IMR-90 (cell line): ENCODE results near the gene DNAJB9. TPM values are rescaled to one million over a fixed set of nuclear protein-coding genes. Genes with fewer than 3 reads are reported as not detected.

Source experiments
- ATAC-seq: fragments of 200-7000 bp; cut with Tn5 transposase; 2 replicates; pipeline ENCODE4 v1.9.1; 2020; ENCODE audit warnings: low read depth, mild to moderate bottlenecking, moderate library complexity
- BruUV-seq: library from RNA; stranded (reverse); fragments of 400-500 nt; replicated peaks from 2 replicates; lab custom pipeline; 2021; lab: Mats Ljungman, UMichigan
- CTCF ChIA-PET: fragments of 300-600 bp; formaldehyde crosslinking; extraction: SDS; loops from one replicate; lab custom pipeline; 2021; ENCODE audit warnings: antibody characterized with exemption; lab: Yijun Ruan, JAX
- POLR2A ChIA-PET: fragments of 300-600 bp; sonication (Branson Sonifier 250); formaldehyde crosslinking; loops from one replicate; lab custom pipeline; 2022; ENCODE audit warnings: antibody characterized with exemption; ENCODE audit not compliant: unreplicated experiment; lab: Charles Lee
- DNase-seq: peaks from one replicate; pipeline ENCODE4 v3.0.0; 2013
- H2AFZ ChIP-seq: replicated peaks from 2 replicates; pipeline ENCODE3; 2013; ENCODE audit warnings: low read length, mild to moderate bottlenecking; ENCODE audit not compliant: poor library complexity
- H2AK5ac ChIP-seq: 2 replicates; pipeline ENCODE4 v1.6.1; 2013; ENCODE audit warnings: low read depth, low read length, inconsistent platforms
- H2AK9ac ChIP-seq: replicated peaks from 2 replicates; pipeline ENCODE3; 2013; ENCODE audit warnings: mild to moderate bottlenecking, low read depth, low read length, moderate library complexity; ENCODE audit not compliant: poor library complexity
- H2BK120ac ChIP-seq: 2 replicates; pipeline ENCODE4 v1.6.1; 2013; ENCODE audit warnings: low read depth, low read length, inconsistent platforms
- H2BK15ac ChIP-seq: 3 replicates; pipeline ENCODE4 v1.6.1; 2013; ENCODE audit warnings: low read depth, low read length, inconsistent platforms
- H2BK20ac ChIP-seq: 2 replicates; pipeline ENCODE4 v1.6.1; 2013; ENCODE audit warnings: low read depth, mild to moderate bottlenecking, inconsistent platforms, low read length, moderate library complexity
- H2BK5ac ChIP-seq: 2 replicates; pipeline ENCODE4 v1.6.1; 2013; ENCODE audit warnings: mild to moderate bottlenecking, low read depth, low read length, inconsistent platforms; ENCODE audit not compliant: poor library complexity, severe bottlenecking
- H3K14ac ChIP-seq: replicated peaks from 2 replicates; pipeline ENCODE4 v1.6.1; 2013; ENCODE audit warnings: low read depth, low read length, inconsistent platforms
- H3K18ac ChIP-seq: 2 replicates; pipeline ENCODE4 v1.6.1; 2013; ENCODE audit warnings: low read depth, low read length, control low read depth
- H3K23ac ChIP-seq: 2 replicates; pipeline ENCODE4 v1.6.1; 2013; ENCODE audit warnings: low read depth, low read length, inconsistent platforms
- H3K27ac ChIP-seq: 2 replicates; pipeline ENCODE4 v1.5.1; 2013; ENCODE audit warnings: mild to moderate bottlenecking, control low read depth, low read length; ENCODE audit not compliant: insufficient read depth
- H3K27me3 ChIP-seq: 2 replicates; pipeline ENCODE4 v1.6.1; 2013; ENCODE audit warnings: low read length; ENCODE audit not compliant: control insufficient read depth, insufficient read depth
- H3K36me3 ChIP-seq: 2 replicates; pipeline ENCODE4 v1.6.1; 2013; ENCODE audit warnings: low read length, mixed read lengths; ENCODE audit not compliant: control insufficient read depth, insufficient read depth
- H3K4ac ChIP-seq: 2 replicates; pipeline ENCODE4 v1.6.1; 2013; ENCODE audit warnings: low read depth, low read length, inconsistent platforms
- H3K4me1 ChIP-seq: 2 replicates; pipeline ENCODE4 v1.6.1; 2013; ENCODE audit warnings: low read length, mixed read lengths; ENCODE audit not compliant: control insufficient read depth, insufficient read depth
- H3K4me2 ChIP-seq: 2 replicates; pipeline ENCODE4 v1.6.1; 2013; ENCODE audit warnings: low read depth, mild to moderate bottlenecking, control low read depth, low read length, moderate library complexity
- H3K4me3 ChIP-seq: 2 replicates; pipeline ENCODE4 v1.5.1; 2013; ENCODE audit warnings: low read depth, mild to moderate bottlenecking, control low read depth, low read length, moderate library complexity; ENCODE audit not compliant: insufficient read depth
- H3K56ac ChIP-seq: 2 replicates; pipeline ENCODE4 v1.6.1; 2013; ENCODE audit warnings: low read length, inconsistent platforms; ENCODE audit not compliant: insufficient read depth; ENCODE audit errors: extremely low read depth
- H3K79me1 ChIP-seq, 2 experiments: 2 replicates each; pipeline ENCODE4 v1.6.1; 2013; ENCODE audit warnings: low read length in 2 of 2, inconsistent platforms in 1 of 2, low read depth in 1 of 2
- H3K9ac ChIP-seq: 2 replicates; pipeline ENCODE4 v1.6.1; 2013; ENCODE audit warnings: low read depth, low read length, control low read depth
- H3K9me1 ChIP-seq: 2 replicates; pipeline ENCODE4 v1.6.1; 2013; ENCODE audit warnings: low read length, inconsistent platforms; ENCODE audit not compliant: insufficient read depth
- H3K9me3 ChIP-seq: 2 replicates; pipeline ENCODE4 v1.6.1; 2013; ENCODE audit warnings: low read length; ENCODE audit not compliant: control insufficient read depth, insufficient read depth
- H4K20me1 ChIP-seq: 2 replicates; pipeline ENCODE4 v1.6.1; 2013; ENCODE audit warnings: low read length, inconsistent platforms; ENCODE audit not compliant: insufficient read depth
- H4K5ac ChIP-seq: 2 replicates; pipeline ENCODE4 v1.6.1; 2013; ENCODE audit warnings: mild to moderate bottlenecking, low read depth, low read length, control low read depth
- H4K8ac ChIP-seq, 2 experiments: 2 replicates each; pipeline ENCODE4 v1.6.1; 2013; ENCODE audit warnings: low read depth in 2 of 2, low read length in 2 of 2, control low read depth in 1 of 2, inconsistent platforms in 1 of 2
- H4K91ac ChIP-seq: 2 replicates; pipeline ENCODE4 v1.6.1; 2013; ENCODE audit warnings: low read depth, low read length, inconsistent platforms; ENCODE audit not compliant: insufficient read depth
- BHLHE40 ChIP-seq: fragments of 150-350 bp; IDR thresholded peaks from 2 replicates; pipeline ENCODE4 v1.6.1; 2016; ENCODE audit warnings: mild to moderate bottlenecking, low read depth, low read length
- CHD1 ChIP-seq: IDR thresholded peaks from 2 replicates; pipeline ENCODE4 v1.6.1; 2012; ENCODE audit warnings: low read depth, low read length, improper control_type of control experiment
- CTCF ChIP-seq: conservative IDR thresholded peaks from 2 replicates; pipeline ENCODE4 v1.5.1; 2012; ENCODE audit warnings: mild to moderate bottlenecking, low read depth, low read length, improper control_type of control experiment
- FOS ChIP-seq: fragments of 150-350 bp; IDR thresholded peaks from 2 replicates; pipeline ENCODE4 v1.6.1; 2016; ENCODE audit warnings: low read depth, low read length
- MAFK ChIP-seq: IDR thresholded peaks from 2 replicates; pipeline ENCODE4 v1.6.1; 2012; ENCODE audit warnings: low read depth, low read length, improper control_type of control experiment
- MAZ ChIP-seq: IDR thresholded peaks from 2 replicates; pipeline ENCODE4 v1.6.1; 2012; ENCODE audit warnings: low read depth, mild to moderate bottlenecking, low read length, improper control_type of control experiment, moderate library complexity, borderline replicate concordance
- MXI1 ChIP-seq: IDR thresholded peaks from 2 replicates; pipeline ENCODE4 v1.6.1; 2012; ENCODE audit warnings: low read depth, mild to moderate bottlenecking, low read length, moderate library complexity, borderline replicate concordance
- RAD21 ChIP-seq: IDR thresholded peaks from 2 replicates; pipeline ENCODE4 v1.6.1; 2012; ENCODE audit warnings: low read length, improper control_type of control experiment
- RCOR1 ChIP-seq: IDR thresholded peaks from 2 replicates; pipeline ENCODE4 v1.6.1; 2012; ENCODE audit warnings: mild to moderate bottlenecking, low read length, improper control_type of control experiment; ENCODE audit not compliant: insufficient replicate concordance
- USF2 ChIP-seq: fragments of 150-350 bp; IDR thresholded peaks from 2 replicates; pipeline ENCODE4 v1.6.1; 2017; ENCODE audit warnings: mild to moderate bottlenecking, antibody characterized with exemption, low read length, low read depth
- WGBS, 2 experiments: methylation state at CpG; one replicate each; pipeline versions ENCODE4 v1.1.5 to v1.1.7; 2013; ENCODE audit warnings: missing lambda C conversion rate in 2 of 2; ENCODE audit not compliant: insufficient read length in 1 of 2; ENCODE audit errors: extremely low coverage in 2 of 2; 5-methylcytosine and 5-hydroxymethylcytosine counted together
- dilution Hi-C: fragments of 300-500 bp; cut with HindIII; formaldehyde crosslinking; loops from one replicate; pipeline ENCODE4 v1.14.3; 2018; ENCODE audit warnings: low sequenced_read_pairs; ENCODE audit not compliant: unreplicated experiment
- in situ Hi-C: fragments of 300-500 bp; cut with MboI; formaldehyde crosslinking; loops from 3 replicates; pipeline ENCODE4 v1.14.3; 2019; ENCODE audit warnings: low sequenced_read_pairs, inconsistent platforms, mixed read lengths
- intact Hi-C: fragments of 100-400 bp; cut with micrococcal nuclease; formaldehyde crosslinking; loops from 2 replicates; pipeline ENCODE4 v1.10.0; 2022
- polyA plus RNA-seq, 3 experiments: library from polyadenylated mRNA; depleted of rRNA; stranded (reverse); fragments of >200 nt; gene quantifications; 2 replicates each; pipeline ENCODE4 v1.2.3, GENCODE V29; 2012; ENCODE audit warnings: low replicate concordance in 1 of 3
- total RNA-seq: library from RNA; depleted of rRNA; stranded (reverse); fragments of >200 nt; gene quantifications from 2 replicates; pipeline ENCODE4 v1.2.3, GENCODE V29; 2012

DNAJB9 gene
- total and polyA plus RNA-seq, 2 of the 4 experiments (the other 2 are of a cell fraction), result 3.8 to 44.6 TPM

GRCh38 chr7:108526768-108527017, 43.0 kb upstream of the DNAJB9 start:
- no peak for ATAC-seq
- Histone ChIP-seq H2AFZ (peak overlapping the region; percentile 99), H3K9ac (peak overlapping the region; percentile 76), H3K4ac (peak overlapping the region; percentile 67), H3K9me3 (no peaks in the 10 kb centered on the region), H3K14ac (peak overlapping the region; percentile 45), H3K27me3 (no peaks in the 10 kb centered on the region), H3K27ac (peak overlapping the region; percentile 78), H2BK20ac (no peak overlapping the region), H2BK120ac (peak overlapping the region; percentile 4; the same call in 1 of the 2 replicates), H3K23ac (0 out of 2 replicates have a peak overlapping the region, but pooled peaks have one; percentile 40), H3K56ac (peak overlapping the region; percentile 58; the same call in 1 of the 2 replicates), H4K91ac (peak overlapping the region; percentile 46; the same call in 1 of the 2 replicates), H2BK5ac (peak overlapping the region; percentile 37), H3K36me3 (no peaks in the 10 kb centered on the region), H4K8ac (peak overlapping the region; percentile 75 to 85), H2AK9ac (peak overlapping the region; percentile 68), H4K5ac (peak overlapping the region; percentile 22), H3K79me1 (peaks cover 4 to 28% of the 10 kb centered on the region in 2 experiments; a peak in 2 of 4 replicates), H3K9me1 (no peaks in the 10 kb centered on the region), H2BK15ac (no peak overlapping the region), H3K4me3 (peak overlapping the region; percentile 67), H4K20me1 (peaks cover 6% of the 10 kb centered on the region; the same call in 1 of the 2 replicates), H3K18ac (no peak overlapping the region), H3K4me2 (peak overlapping the region; percentile 86), H3K4me1 (peaks cover 4% of the 10 kb centered on the region; the same call in 1 of the 2 replicates), H2AK5ac (no peak overlapping the region)
- dilution Hi-C loops, result no loop called here
- TF ChIP-seq RCOR1 (no peak), MAFK (no peak), CHD1 (no peak), MAZ (no peak), BHLHE40 (no peak), USF2 (no peak), MXI1 (no peak), RAD21 (no peak), FOS (no peak), CTCF (no peak)
- POLR2A ChIA-PET, result no interaction called here
- CTCF ChIA-PET, result no interaction called here
- no CpG with 5 or more reads among the region's 3 CpGs for WGBS, 2 experiments
- in situ Hi-C loops, result loop anchor here (5.0 kb wide), 1 partner anchor 46 kb away; no protein-coding TSS in a partner anchor
- no peak for DNase-seq
- BruUV-seq, result no TSS peak
- intact Hi-C loops, result no loop called here
